SIG-M5 (cell line): ENCODE data around the gene SMC1B.
"Not testable (repeated sequence)": the region's sequence is repeated elsewhere in the genome, so short reads cannot be mapped to it uniquely, and the experiment has no call there.

ENCODE experiments used
- DNase-seq: peaks from one replicate; lab custom pipeline; 2025; lab: John Stamatoyannopoulos, UW

Gene SMC1B

GRCh38 chr22:45302751-45303150 lies 110.6 kb downstream of the SMC1B start:
- DNase-seq, result no peak

- DNase-seq, result no peak
Measured at GRCh38 chr22:45298934-45299505, 114.4 kb downstream of the SMC1B start.

GRCh38 chr22:45296628-45297297 lies 116.6 kb downstream of the SMC1B start:
- DNase-seq, result no peak

GRCh38 chr22:45295492-45295891 lies 117.9 kb downstream of the SMC1B start:
- DNase-seq, result no peak

GRCh38 chr22:45295004-45295403 lies 118.4 kb downstream of the SMC1B start:
- not testable (repeated sequence) for DNase-seq
